Mesendoderm (in vitro differentiated cells): ENCODE data around the gene NR4A2.
A peak's percentile ranks its signal among the peaks of the same experiment; 100 is the strongest.

Source experiments
- DNase-seq: peaks from one replicate; pipeline ENCODE4 v3.0.0; 2013
- H2AK5ac ChIP-seq: 2 replicates; pipeline ENCODE4 v1.6.1; 2013; ENCODE audit warnings: low read length, inconsistent platforms
- H2BK120ac ChIP-seq: 2 replicates; pipeline ENCODE4 v1.6.1; 2013; ENCODE audit warnings: low read depth, mild to moderate bottlenecking, low read length, moderate library complexity, mixed read lengths
- H2BK15ac ChIP-seq: replicated peaks from 2 replicates; pipeline ENCODE4 v1.6.1; 2013; ENCODE audit warnings: low read depth, mild to moderate bottlenecking, moderate library complexity
- H2BK5ac ChIP-seq: 2 replicates; pipeline ENCODE4 v1.6.1; 2013; ENCODE audit warnings: low read length, inconsistent platforms
- H3K18ac ChIP-seq: 2 replicates; pipeline ENCODE4 v1.6.1; 2013; ENCODE audit warnings: mild to moderate bottlenecking, low read length, mixed read lengths
- H3K23ac ChIP-seq: one replicate; pipeline ENCODE4 v1.6.1; 2013; ENCODE audit warnings: low read length
- H3K27ac ChIP-seq: 2 replicates; pipeline ENCODE4 v1.5.1; 2013; ENCODE audit warnings: low read depth, mild to moderate bottlenecking, inconsistent platforms, low read length, moderate library complexity
- H3K27me3 ChIP-seq: 2 replicates; pipeline ENCODE4 v1.6.1; 2013; ENCODE audit warnings: low read length, control low read depth, mild to moderate bottlenecking, inconsistent platforms; ENCODE audit not compliant: insufficient read depth, poor library complexity
- H3K36me3 ChIP-seq: 2 replicates; pipeline ENCODE4 v1.6.1; 2013; ENCODE audit warnings: low read length, inconsistent platforms; ENCODE audit not compliant: control insufficient read depth, insufficient read depth
- H3K4ac ChIP-seq: one replicate; pipeline ENCODE4 v1.6.1; 2013; ENCODE audit warnings: low read depth, mild to moderate bottlenecking, low read length, moderate library complexity
- H3K4me1 ChIP-seq: 2 replicates; pipeline ENCODE4 v1.6.1; 2013; ENCODE audit warnings: low read depth, low read length, inconsistent platforms; ENCODE audit not compliant: control insufficient read depth
- H3K4me2 ChIP-seq: 2 replicates; pipeline ENCODE4 v1.6.1; 2013; ENCODE audit warnings: low read length
- H3K4me3 ChIP-seq: 2 replicates; pipeline ENCODE4 v1.5.1; 2013; ENCODE audit warnings: mild to moderate bottlenecking, low read length
- H3K56ac ChIP-seq: one replicate; pipeline ENCODE4 v1.6.1; 2013; ENCODE audit warnings: low read length
- H3K79me1 ChIP-seq: 2 replicates; pipeline ENCODE4 v1.6.1; 2013; ENCODE audit warnings: low read length, inconsistent platforms
- H3K79me2 ChIP-seq: 2 replicates; pipeline ENCODE4 v1.6.1; 2013; ENCODE audit warnings: mild to moderate bottlenecking, low read length; ENCODE audit not compliant: control insufficient read depth, insufficient read depth
- H3K9ac ChIP-seq: 2 replicates; pipeline ENCODE4 v1.6.1; 2013; ENCODE audit warnings: low read length, inconsistent platforms
- H4K5ac ChIP-seq: one replicate; pipeline ENCODE4 v1.6.1; 2013; ENCODE audit warnings: low read length
- H4K8ac ChIP-seq: one replicate; pipeline ENCODE4 v1.6.1; 2013; ENCODE audit warnings: low read depth, mild to moderate bottlenecking, control low read depth, low read length, moderate library complexity
- WGBS: extraction: QIAGEN DNeasy Blood & Tissue Kit; methylation state at CpG from one replicate; pipeline ENCODE4 v1.1.7; 2013; ENCODE audit warnings: low lambda C conversion rate, missing lambda C conversion rate; ENCODE audit not compliant: insufficient coverage; ENCODE audit errors: extremely low coverage; 5-methylcytosine and 5-hydroxymethylcytosine counted together

The NR4A2 gene

GRCh38 chr2:156325688-156326525 lies 6.6 kb downstream of the NR4A2 start:
- Histone ChIP-seq H3K27ac (no peak overlapping the region), H3K27me3 (peaks cover 76% of the 10 kb centered on the region), H2BK5ac (no peak overlapping the region), H3K4ac (no peak overlapping the region), H3K79me2 (no peaks in the 10 kb centered on the region), H3K79me1 (no peaks in the 10 kb centered on the region), H3K56ac (no peak overlapping the region), H2BK15ac (no peak overlapping the region), H3K36me3 (no peaks in the 10 kb centered on the region), H3K4me3 (no peak overlapping the region), H3K18ac (no peak overlapping the region), H2BK120ac (no peak overlapping the region), H4K8ac (no peak overlapping the region), H3K4me1 (peaks cover 5% of the 10 kb centered on the region), H4K5ac (no peak overlapping the region), H2AK5ac (no peak overlapping the region), H3K23ac (peak overlapping the region; percentile 33), H3K4me2 (no peak overlapping the region), H3K9ac (no peak overlapping the region)
- no peak for DNase-seq
- no CpG with 5 or more reads among the region's 12 CpGs for WGBS

GRCh38 chr2:156323754-156324153 lies 8.8 kb downstream of the NR4A2 start:
- H3K18ac ChIP-seq, result no peak overlapping the region
- no peak overlapping the region for H2BK15ac ChIP-seq
- H3K27me3 ChIP-seq, result peaks cover 60% of the 10 kb centered on the region
- H4K5ac ChIP-seq, result no peak overlapping the region
- no peak overlapping the region for H3K4me2 ChIP-seq
- no peak overlapping the region for H2BK120ac ChIP-seq
- no peak for DNase-seq
- no peaks in the 10 kb centered on the region for H3K79me1 ChIP-seq
- no peak overlapping the region for H2AK5ac ChIP-seq
- H3K79me2 ChIP-seq, result no peaks in the 10 kb centered on the region
- no peak overlapping the region for H4K8ac ChIP-seq
- H3K4me3 ChIP-seq, result no peak overlapping the region
- H3K56ac ChIP-seq, result no peak overlapping the region
- peaks cover 3% of the 10 kb centered on the region for H3K4me1 ChIP-seq
- H3K36me3 ChIP-seq, result no peaks in the 10 kb centered on the region
- H2BK5ac ChIP-seq, result no peak overlapping the region
- H3K27ac ChIP-seq, result no peak overlapping the region
- H3K9ac ChIP-seq, result no peak overlapping the region
- WGBS, result no CpG with 5 or more reads among the region's 2 CpGs
- no peak overlapping the region for H3K23ac ChIP-seq
- no peak overlapping the region for H3K4ac ChIP-seq

- no peaks in the 10 kb centered on the region for H3K79me1 ChIP-seq
- H3K27me3 ChIP-seq, result peaks cover 53% of the 10 kb centered on the region
- H3K56ac ChIP-seq, result peak overlapping the region; percentile 58
- H3K27ac ChIP-seq, result no peak overlapping the region
- no peaks in the 10 kb centered on the region for H3K36me3 ChIP-seq
- no peak overlapping the region for H2BK5ac ChIP-seq
- no peak overlapping the region for H3K4me3 ChIP-seq
- H3K79me2 ChIP-seq, result no peaks in the 10 kb centered on the region
- no peak overlapping the region for H3K9ac ChIP-seq
- no peak overlapping the region for H4K8ac ChIP-seq
- peaks cover 3% of the 10 kb centered on the region for H3K4me1 ChIP-seq
- H3K4ac ChIP-seq, result no peak overlapping the region
- no peak overlapping the region for H3K23ac ChIP-seq
- H2AK5ac ChIP-seq, result no peak overlapping the region
- H2BK15ac ChIP-seq, result no peak overlapping the region
- peak overlapping the region; percentile 52 for H3K4me2 ChIP-seq
- H2BK120ac ChIP-seq, result no peak overlapping the region
- H3K18ac ChIP-seq, result no peak overlapping the region
- DNase-seq, result peak; percentile 78
- whole genome bisulfite sequencing, result no CpG with 5 or more reads among the region's 26 CpGs
- H4K5ac ChIP-seq, result no peak overlapping the region
These were observed 9.8 kb downstream of the NR4A2 start for GRCh38 chr2:156322686-156323231.

GRCh38 chr2:156322051-156322685 lies 10.4 kb downstream of the NR4A2 start:
- Histone ChIP-seq H2BK15ac (no peak overlapping the region), H3K56ac (peak overlapping the region; percentile 12), H3K36me3 (no peaks in the 10 kb centered on the region), H3K27me3 (peaks cover 49% of the 10 kb centered on the region), H2BK120ac (no peak overlapping the region), H3K4me1 (peaks cover 3% of the 10 kb centered on the region), H3K27ac (no peak overlapping the region), H3K23ac (no peak overlapping the region), H3K4me3 (no peak overlapping the region), H3K9ac (no peak overlapping the region), H3K4me2 (peak overlapping the region; percentile 52), H4K8ac (no peak overlapping the region), H3K79me2 (no peaks in the 10 kb centered on the region), H3K4ac (no peak overlapping the region), H3K79me1 (no peaks in the 10 kb centered on the region), H4K5ac (no peak overlapping the region), H3K18ac (no peak overlapping the region), H2BK5ac (no peak overlapping the region), H2AK5ac (no peak overlapping the region)
- WGBS, result no CpG with 5 or more reads among the region's 21 CpGs
- no peak for DNase-seq

GRCh38 chr2:156321243-156321904 lies 11.1 kb downstream of the NR4A2 start:
- H3K4me1 ChIP-seq, result peaks cover 3% of the 10 kb centered on the region
- peaks cover 43% of the 10 kb centered on the region for H3K27me3 ChIP-seq
- no peak overlapping the region for H3K9ac ChIP-seq
- H3K18ac ChIP-seq, result no peak overlapping the region
- no peaks in the 10 kb centered on the region for H3K79me1 ChIP-seq
- H2BK15ac ChIP-seq, result no peak overlapping the region
- no peak overlapping the region for H3K56ac ChIP-seq
- no peaks in the 10 kb centered on the region for H3K36me3 ChIP-seq
- no peak overlapping the region for H3K23ac ChIP-seq
- DNase-seq, result peak; percentile 64
- H2AK5ac ChIP-seq, result no peak overlapping the region
- no peak overlapping the region for H3K4ac ChIP-seq
- H2BK5ac ChIP-seq, result no peak overlapping the region
- H3K4me3 ChIP-seq, result no peak overlapping the region
- no peak overlapping the region for H4K8ac ChIP-seq
- no peak overlapping the region for H3K27ac ChIP-seq
- H3K4me2 ChIP-seq, result peak overlapping the region; percentile 48
- no peak overlapping the region for H2BK120ac ChIP-seq
- no CpG with 5 or more reads among the region's 31 CpGs for WGBS
- no peak overlapping the region for H4K5ac ChIP-seq
- H3K79me2 ChIP-seq, result no peaks in the 10 kb centered on the region
